A549 (cell line): Measurements from ENCODE around the gene CPT1B. TPM values are rescaled to one million over a fixed set of nuclear protein-coding genes. Genes with fewer than 3 reads are reported as not detected.

Experiments
- ATAC-seq, 2 experiments: fragments of 200-7000 bp in 1 of 2; fragments of >200 bp in 1 of 2; cut with Nextera tagmentation in 1 of 2; cut with Tn5 transposase in 1 of 2; 3 replicates each; pipeline versions ENCODE4 v1.8.0 to v1.9.1; 2018 to 2020; ENCODE audit warnings: mild to moderate bottlenecking in 1 of 2, moderate library complexity in 1 of 2
- CTCF ChIA-PET: fragments of 300-600 bp; sonication (Branson Sonifier 250); formaldehyde crosslinking; extraction: SDS; loops from one replicate; lab custom pipeline; 2021; ENCODE audit warnings: antibody characterized with exemption, inconsistent platforms; lab: Yijun Ruan, JAX
- POLR2A ChIA-PET: fragments of 350-600 bp; formaldehyde crosslinking; extraction: SDS; loops from one replicate; lab custom pipeline; 2021; ENCODE audit warnings: antibody characterized with exemption, inconsistent platforms; lab: Yijun Ruan, JAX
- DNase-seq, 2 experiments: peaks; one replicate each; pipeline versions ENCODE4 v3.0.0 to v3.0.0-alpha.2; 2011 to 2016; ENCODE audit warnings: low read depth in 1 of 2, low spot score in 1 of 2
- FAIRE-seq: peaks from 2 replicates; lab custom pipeline; 2011; peaks lifted over from hg19 to GRCh38; lab: Jason Lieb, UNC
- H3K27ac ChIP-seq, 2 experiments: fragments of >200 bp; sonication (Bioruptor Twin); formaldehyde crosslinking; 3 replicates each; pipeline ENCODE4 v1.5.1; 2016 to 2017
- H3K4me1 ChIP-seq: fragments of >200 bp; sonication (Bioruptor Twin); formaldehyde crosslinking; 3 replicates; pipeline ENCODE4 v1.6.1; 2016
- H3K4me2 ChIP-seq: fragments of >200 bp; sonication (Bioruptor Twin); formaldehyde crosslinking; 3 replicates; pipeline ENCODE4 v1.6.1; 2016
- H3K4me3 ChIP-seq: fragments of >200 bp; sonication (Bioruptor Twin); formaldehyde crosslinking; 3 replicates; pipeline ENCODE4 v1.5.1; 2016
- H3K9me3 ChIP-seq: fragments of >200 bp; sonication (Bioruptor Twin); formaldehyde crosslinking; 3 replicates; pipeline ENCODE4 v1.6.1; 2016
- CHD2 ChIP-seq: fragments of 150-350 bp; IDR thresholded peaks from 2 replicates; pipeline ENCODE4 v1.6.1; 2014; ENCODE audit warnings: low read length; ENCODE audit not compliant: partially characterized antibody
- CHD4 ChIP-seq: fragments of 200-600 bp; sonication (generic); IDR thresholded peaks from 2 replicates; pipeline ENCODE4 v1.6.1; 2016; ENCODE audit warnings: antibody characterized with exemption, mild to moderate bottlenecking, borderline replicate concordance
- ESRRA ChIP-seq: fragments of 150-350 bp; IDR thresholded peaks from 2 replicates; pipeline ENCODE4 v1.6.1; 2014; ENCODE audit warnings: mild to moderate bottlenecking, low read length, borderline replicate concordance
- HDAC2 ChIP-seq: fragments of 200-600 bp; sonication (generic); IDR thresholded peaks from 2 replicates; pipeline ENCODE4 v1.6.1; 2016
- HEYL ChIP-seq: fragments of 250-450 bp; sonication (Bioruptor Pico); IDR thresholded peaks from 2 replicates; pipeline ENCODE4 v1.8.0; 2021; ENCODE audit warnings: mild to moderate bottlenecking, moderate library complexity
- HOXA7 ChIP-seq: fragments of 250-450 bp; sonication (Bioruptor Pico); IDR thresholded peaks from 2 replicates; pipeline ENCODE4 v1.5.0; 2020; ENCODE audit warnings: mild to moderate bottlenecking, moderate library complexity
- HOXB13 ChIP-seq: fragments of 250-450 bp; sonication (Bioruptor Pico); IDR thresholded peaks from 2 replicates; pipeline ENCODE4 v1.5.0; 2020; ENCODE audit warnings: low read depth, mild to moderate bottlenecking, moderate library complexity
- HOXB5 ChIP-seq: fragments of 250-450 bp; sonication (Bioruptor Pico); IDR thresholded peaks from 2 replicates; pipeline ENCODE4 v1.5.0; 2020; ENCODE audit warnings: mild to moderate bottlenecking, moderate library complexity
- JUN ChIP-seq, 2 experiments: fragments of >200 bp; sonication (Bioruptor Twin); formaldehyde crosslinking; IDR thresholded peaks; 2 replicates in 1 of 2; 3 replicates in 1 of 2; pipeline ENCODE4 v1.6.1; 2016 to 2017
- KDM1A ChIP-seq: fragments of 200-600 bp; sonication (generic); IDR thresholded peaks from 2 replicates; pipeline ENCODE4 v1.6.1; 2016; ENCODE audit warnings: low read depth, mild to moderate bottlenecking
- MAZ ChIP-seq: fragments of 150-350 bp; IDR thresholded peaks from 2 replicates; pipeline ENCODE4 v1.6.1; 2014; ENCODE audit warnings: antibody characterized with exemption, low read depth, low read length, borderline replicate concordance
- POLR2AphosphoS2 ChIP-seq: conservative IDR thresholded peaks from 2 replicates; pipeline ENCODE4 v1.6.1; 2012; ENCODE audit warnings: low read length, improper control_type of control experiment, inconsistent platforms
- RCOR1 ChIP-seq: fragments of 150-350 bp; IDR thresholded peaks from 2 replicates; pipeline ENCODE4 v1.6.1; 2014; ENCODE audit warnings: antibody characterized with exemption, low read length, low read depth
- RNF2 ChIP-seq: fragments of 200-600 bp; sonication (generic); IDR thresholded peaks from 2 replicates; pipeline ENCODE4 v1.6.1; 2016; ENCODE audit warnings: low read depth, mild to moderate bottlenecking, antibody characterized with exemption, moderate library complexity, borderline replicate concordance
- SMC3 ChIP-seq: fragments of >200 bp; sonication (Bioruptor Twin); formaldehyde crosslinking; IDR thresholded peaks from 3 replicates; pipeline ENCODE4 v1.6.1; 2018; ENCODE audit warnings: inconsistent platforms
- ZSCAN20 ChIP-seq: fragments of 250-450 bp; sonication (Bioruptor Pico); IDR thresholded peaks from 2 replicates; pipeline ENCODE4 v1.8.0; 2022; ENCODE audit warnings: mild to moderate bottlenecking, moderate library complexity
- WGBS: methylation state at CpG from one replicate; pipeline ENCODE4 v1.1.6; 2017; ENCODE audit errors: missing lambda C conversion rate; 5-methylcytosine and 5-hydroxymethylcytosine counted together
- polyA plus RNA-seq, 4 experiments: library from polyadenylated mRNA; depleted of rRNA in 3 of 4; stranded (reverse); fragments of >200 nt; fragmentation: RNase III in 1 of 4; extraction: RNeasy Plus Mini Kit Qiagen cat#74134 plus additional on column Dnase treatment in 1 of 4; gene quantifications; 2 replicates in 3 of 4; 3 replicates in 1 of 4; pipeline ENCODE4 v1.2.3, GENCODE V29; 2011 to 2017
- TF ChIP-seq, protein P1 (sequence below): fragments of 450-650 bp; IDR thresholded peaks from 2 replicates; pipeline ENCODE4 v1.6.1; 2014; ENCODE audit warnings: antibody characterized with exemption
- TF ChIP-seq, protein P2 (sequence below): IDR thresholded peaks from 2 replicates; pipeline ENCODE4 v1.6.1; 2012
- TF ChIP-seq, protein P3 (sequence below): IDR thresholded peaks from 2 replicates; pipeline ENCODE4 v1.6.1; 2012

The CPT1B gene
- polyA plus RNA-seq, 2 of the 4 experiments (the other 2 are of a cell fraction): 12.1 to 26.5 TPM

DNA sequence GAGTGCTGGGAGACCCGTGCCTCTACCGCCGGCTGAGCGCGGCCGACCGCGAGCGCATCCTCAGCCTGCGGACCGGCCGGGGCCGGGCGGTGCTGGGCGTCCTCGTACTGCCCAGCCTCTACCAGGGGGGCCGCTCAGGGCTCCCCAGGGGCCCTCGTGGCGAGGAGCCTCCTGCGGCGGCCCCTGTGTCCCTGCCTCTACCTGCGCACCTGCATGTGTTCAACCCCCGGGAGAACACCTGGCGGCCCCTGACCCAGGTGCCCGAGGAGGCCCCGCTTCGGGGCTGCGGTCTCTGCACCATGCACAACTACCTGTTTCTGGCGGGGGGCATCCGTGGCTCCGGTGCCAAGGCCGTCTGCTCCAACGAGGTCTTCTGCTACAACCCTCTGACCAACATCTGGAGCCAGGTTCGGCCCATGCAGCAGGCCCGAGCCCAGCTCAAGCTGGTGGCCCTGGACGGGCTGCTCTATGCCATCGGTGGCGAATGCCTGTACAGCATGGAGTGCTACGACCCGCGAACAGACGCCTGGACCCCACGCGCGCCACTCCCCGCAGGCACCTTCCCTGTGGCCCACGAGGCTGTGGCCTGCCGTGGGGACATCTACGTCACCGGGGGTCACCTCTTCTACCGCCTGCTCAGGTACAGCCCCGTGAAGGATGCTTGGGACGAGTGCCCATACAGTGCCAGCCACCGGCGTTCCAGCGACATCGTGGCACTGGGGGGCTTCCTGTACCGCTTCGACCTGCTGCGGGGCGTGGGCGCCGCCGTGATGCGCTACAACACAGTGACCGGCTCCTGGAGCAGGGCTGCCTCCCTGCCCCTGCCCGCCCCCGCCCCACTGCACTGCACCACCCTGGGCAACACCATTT lies 29.1 kb downstream of the CPT1B start:
- no peak overlapping the region for H3K4me2 ChIP-seq
- no peak for DNase-seq
- FAIRE-seq: no peak
- H3K4me1 ChIP-seq: peaks cover 20% of the 10 kb centered on the region
- ChIA-PET POLR2A (interaction anchor here (0.9 kb wide), 1 partner anchor 19 kb away, joined by 3 read pairs; the partner anchor contains the start of gene TYMP), CTCF (interaction anchor here (2.9 kb wide), 1 partner anchor 14 kb away, joined by 13 read pairs; the partner anchor contains the start of gene SYCE3)
- H3K4me3 ChIP-seq: no peak overlapping the region
- TF ChIP-seq HEYL (CRISPR knock-in tag): no peak
- no peak for TF ChIP-seq ZSCAN20
- TF ChIP-seq MAZ: no peak
- TF ChIP-seq POLR2AphosphoS2: no peak
- TF ChIP-seq HOXA7 (CRISPR knock-in tag): no peak
- TF ChIP-seq ESRRA: no peak
- TF ChIP-seq, protein P1, sequence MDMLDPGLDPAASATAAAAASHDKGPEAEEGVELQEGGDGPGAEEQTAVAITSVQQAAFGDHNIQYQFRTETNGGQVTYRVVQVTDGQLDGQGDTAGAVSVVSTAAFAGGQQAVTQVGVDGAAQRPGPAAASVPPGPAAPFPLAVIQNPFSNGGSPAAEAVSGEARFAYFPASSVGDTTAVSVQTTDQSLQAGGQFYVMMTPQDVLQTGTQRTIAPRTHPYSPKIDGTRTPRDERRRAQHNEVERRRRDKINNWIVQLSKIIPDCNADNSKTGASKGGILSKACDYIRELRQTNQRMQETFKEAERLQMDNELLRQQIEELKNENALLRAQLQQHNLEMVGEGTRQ: no peak
- no peak for TF ChIP-seq SMC3
- no peak for TF ChIP-seq CHD2
- TF ChIP-seq RCOR1: no peak
- no peak overlapping the region for H3K27ac ChIP-seq
- WGBS: 84% methylated on average over 19 of the region's 68 CpGs
- ATAC-seq: no peak
- H3K9me3 ChIP-seq: no peaks in the 10 kb centered on the region

DNA sequence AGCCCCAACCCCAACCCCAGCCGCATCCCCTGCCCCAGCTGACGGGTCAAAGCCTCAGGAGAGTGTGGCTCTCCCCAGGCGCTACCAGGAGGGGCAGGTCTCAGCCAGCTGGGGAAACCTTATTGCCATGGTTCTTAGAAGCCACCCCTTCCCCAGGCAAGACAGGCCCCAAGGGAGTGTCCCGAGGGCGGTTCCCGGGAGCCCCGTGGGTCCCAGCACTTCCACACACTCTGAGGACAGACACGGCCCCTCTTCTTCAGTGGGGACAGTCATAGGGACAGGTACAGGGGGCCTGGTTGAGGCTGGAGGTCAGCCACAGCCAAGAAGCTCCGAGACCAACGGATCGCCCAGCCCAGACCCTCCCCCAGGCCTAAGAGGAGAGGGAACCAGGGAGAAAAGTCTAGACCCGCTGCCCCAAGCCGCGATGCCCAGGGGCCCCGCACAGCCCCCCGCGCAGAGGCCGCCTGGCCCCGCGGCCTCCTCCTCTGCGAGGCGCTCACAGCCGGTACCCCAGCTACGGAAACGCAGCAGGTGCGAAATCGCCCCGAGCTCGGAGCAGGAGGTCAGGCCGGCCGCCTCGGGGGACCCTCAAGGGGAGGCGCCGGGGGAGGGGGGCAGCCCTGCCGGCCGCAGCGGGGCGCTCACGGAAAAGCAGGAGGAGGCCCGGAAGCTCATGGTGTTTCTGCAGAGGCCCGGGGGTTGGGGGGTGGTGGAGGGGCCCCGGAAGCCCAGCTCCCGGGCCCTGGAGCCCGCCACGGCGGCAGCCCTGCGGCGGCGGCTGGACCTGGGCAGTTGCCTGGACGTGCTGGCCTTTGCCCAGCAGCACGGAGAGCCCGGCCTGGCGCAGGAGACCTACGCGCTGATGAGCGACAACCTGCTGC lies 29.9 kb downstream of the CPT1B start:
- H3K9me3 ChIP-seq: no peaks in the 10 kb centered on the region
- DNase-seq (no peak), FAIRE-seq (no peak), ATAC-seq (no peak)
- no peak overlapping the region for H3K4me3 ChIP-seq
- CTCF ChIA-PET: interaction anchor here (1.0 to 1.8 kb wide), 3 partner anchors 15 to 72 kb away, joined by 3 to 9 read pairs (median 4); partner anchors contain the start of gene SYCE3
- no peak for TF ChIP-seq HOXB5 (CRISPR knock-in tag)
- TF ChIP-seq RNF2: no peak
- TF ChIP-seq CHD4: no peak
- no peak for TF ChIP-seq JUN (IDR thresholded peaks at IDR 0.05)
- TF ChIP-seq HDAC2: no peak
- no peak overlapping the region for H3K27ac ChIP-seq
- no peak overlapping the region for H3K4me2 ChIP-seq
- POLR2A ChIA-PET: no interaction called here
- 30% methylated on average over 2 of the region's 56 CpGs for WGBS
- peaks cover 26% of the 10 kb centered on the region for H3K4me1 ChIP-seq

DNA sequence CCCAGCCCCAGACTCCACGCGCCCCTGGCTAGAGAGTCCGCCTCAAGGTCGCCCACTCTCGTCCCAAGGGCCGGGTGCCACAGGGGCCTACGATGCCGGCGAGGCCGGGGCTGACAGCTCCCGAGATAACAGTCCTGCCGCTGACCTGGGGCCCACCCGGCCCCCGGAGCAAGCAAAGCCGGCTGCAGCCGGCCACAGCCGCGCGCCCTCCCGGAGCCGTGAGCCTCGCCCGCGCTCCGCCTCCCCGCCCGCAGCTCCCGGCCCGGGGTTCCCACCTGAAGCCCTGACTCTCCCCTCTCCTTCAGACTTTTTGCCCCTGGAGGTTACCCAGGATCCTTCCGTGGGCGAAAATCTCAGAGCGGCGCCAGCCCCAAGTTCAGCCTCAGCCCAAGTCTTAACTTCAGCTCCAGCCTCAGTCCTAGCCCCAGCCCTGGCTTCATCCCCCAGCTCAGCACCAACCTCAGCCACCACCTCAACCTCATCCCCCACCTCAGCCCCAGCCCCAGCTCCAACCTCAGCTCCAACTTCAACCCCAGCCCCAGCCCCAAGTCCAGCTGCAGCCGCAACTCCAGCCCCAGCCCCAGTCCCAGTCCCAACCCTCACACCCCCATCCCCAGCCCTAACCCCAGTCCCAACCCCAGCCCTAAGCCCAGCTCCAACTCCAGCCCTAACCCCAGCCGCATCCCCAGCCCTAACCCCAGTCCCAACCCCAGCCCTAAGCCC lies 30.8 kb downstream of the CPT1B start:
- Histone ChIP-seq H3K4me2 (no peak overlapping the region), H3K4me3 (no peak overlapping the region)
- no peak for DNase-seq
- ATAC-seq: no peak
- no peak for TF ChIP-seq HOXB13 (CRISPR knock-in tag)
- no peak for TF ChIP-seq KDM1A
- TF ChIP-seq, protein P2, sequence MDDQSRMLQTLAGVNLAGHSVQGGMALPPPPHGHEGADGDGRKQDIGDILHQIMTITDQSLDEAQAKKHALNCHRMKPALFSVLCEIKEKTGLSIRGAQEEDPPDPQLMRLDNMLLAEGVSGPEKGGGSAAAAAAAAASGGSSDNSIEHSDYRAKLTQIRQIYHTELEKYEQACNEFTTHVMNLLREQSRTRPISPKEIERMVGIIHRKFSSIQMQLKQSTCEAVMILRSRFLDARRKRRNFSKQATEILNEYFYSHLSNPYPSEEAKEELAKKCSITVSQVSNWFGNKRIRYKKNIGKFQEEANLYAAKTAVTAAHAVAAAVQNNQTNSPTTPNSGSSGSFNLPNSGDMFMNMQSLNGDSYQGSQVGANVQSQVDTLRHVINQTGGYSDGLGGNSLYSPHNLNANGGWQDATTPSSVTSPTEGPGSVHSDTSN: no peak
- TF ChIP-seq, protein P3, sequence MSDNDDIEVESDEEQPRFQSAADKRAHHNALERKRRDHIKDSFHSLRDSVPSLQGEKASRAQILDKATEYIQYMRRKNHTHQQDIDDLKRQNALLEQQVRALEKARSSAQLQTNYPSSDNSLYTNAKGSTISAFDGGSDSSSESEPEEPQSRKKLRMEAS: no peak
- TF ChIP-seq, all 56 proteins: peak for 0
- no peaks in the 10 kb centered on the region for H3K9me3 ChIP-seq
- H3K27ac ChIP-seq: peak overlapping the region in 1 of 2 experiments; percentile 84; a peak in 1 of 6 replicates
- H3K4me1 ChIP-seq: peaks cover 27% of the 10 kb centered on the region
- FAIRE-seq: no peak
- ChIA-PET POLR2A (no interaction called here), CTCF (interaction anchor here (1.0 to 1.8 kb wide), 4 partner anchors 15 to 73 kb away, joined by 3 to 9 read pairs (median 4); partner anchors contain the start of gene SYCE3)
- 97% methylated on average over 11 of the region's 35 CpGs for WGBS
